BLaER1 (cell line): ENCODE data around the gene LRRC8D.
A peak's percentile ranks its signal among the peaks of the same experiment; 100 is the strongest.
"Not testable (repeated sequence)": the region's sequence is repeated elsewhere in the genome, so short reads cannot be mapped to it uniquely, and the experiment has no call there.

ENCODE experiments used
- H3K27ac ChIP-seq: shearing (Covaris generic); formaldehyde crosslinking; 2 replicates; pipeline ENCODE4 v1.8.1; 2022
- H3K27me3 ChIP-seq: shearing (Covaris generic); formaldehyde crosslinking; 2 replicates; pipeline ENCODE4 v1.8.1; 2022
- H3K36me3 ChIP-seq: shearing (Covaris generic); formaldehyde crosslinking; 2 replicates; pipeline ENCODE4 v1.8.1; 2022
- H3K4me1 ChIP-seq: shearing (Covaris generic); formaldehyde crosslinking; 2 replicates; pipeline ENCODE4 v1.8.1; 2022
- H3K4me2 ChIP-seq: shearing (Covaris generic); formaldehyde crosslinking; 2 replicates; pipeline ENCODE4 v1.8.1; 2022
- H3K4me3 ChIP-seq: shearing (Covaris generic); formaldehyde crosslinking; 2 replicates; pipeline ENCODE4 v1.8.1; 2022
- H3K9ac ChIP-seq: shearing (Covaris generic); formaldehyde crosslinking; 2 replicates; pipeline ENCODE4 v1.8.1; 2022
- H3K9me3 ChIP-seq: shearing (Covaris generic); formaldehyde crosslinking; 2 replicates; pipeline ENCODE4 v1.8.1; 2022
- H4K20me1 ChIP-seq: shearing (Covaris generic); formaldehyde crosslinking; 2 replicates; pipeline ENCODE4 v1.8.1; 2022
- Cebpa-rat ChIP-seq: shearing (Covaris generic); IDR thresholded peaks from 2 replicates; pipeline ENCODE4 v1.8.1; 2022

LRRC8D gene

GRCh38 chr1:89974256-89974655 lies 153.4 kb downstream of the LRRC8D start:
- Histone ChIP-seq H3K27me3 (no peaks in the 10 kb centered on the region), H3K9ac (no peak overlapping the region), H3K4me3 (no peak overlapping the region), H3K4me1 (no peaks in the 10 kb centered on the region), H3K36me3 (no peaks in the 10 kb centered on the region), H3K9me3 (no peaks in the 10 kb centered on the region; the same call in 1 of the 2 replicates), H4K20me1 (no peaks in the 10 kb centered on the region), H3K4me2 (no peak overlapping the region), H3K27ac (no peak overlapping the region)
- TF ChIP-seq Cebpa-rat: no peak

GRCh38 chr1:89974696-89975470 lies 154.1 kb downstream of the LRRC8D start:
- H3K4me3 ChIP-seq: no peak overlapping the region
- H3K4me1 ChIP-seq: no peaks in the 10 kb centered on the region
- H3K27ac ChIP-seq: no peak overlapping the region
- H3K36me3 ChIP-seq: no peaks in the 10 kb centered on the region
- no peak overlapping the region for H3K9ac ChIP-seq
- H4K20me1 ChIP-seq: no peaks in the 10 kb centered on the region
- H3K4me2 ChIP-seq: no peak overlapping the region
- no peaks in the 10 kb centered on the region; the same call in 1 of the 2 replicates for H3K9me3 ChIP-seq
- TF ChIP-seq Cebpa-rat: no peak
- H3K27me3 ChIP-seq: no peaks in the 10 kb centered on the region

- Histone ChIP-seq H3K9ac (no peak overlapping the region), H3K36me3 (no peaks in the 10 kb centered on the region), H3K4me1 (peaks cover 3% of the 10 kb centered on the region; the same call in 1 of the 2 replicates), H4K20me1 (no peaks in the 10 kb centered on the region), H3K4me2 (no peak overlapping the region), H3K27me3 (no peaks in the 10 kb centered on the region), H3K4me3 (no peak overlapping the region), H3K9me3 (no peaks in the 10 kb centered on the region; the same call in 1 of the 2 replicates), H3K27ac (no peak overlapping the region)
- TF ChIP-seq Cebpa-rat: no peak
These were observed 154.8 kb downstream of the LRRC8D start for GRCh38 chr1:89975540-89976125.

DNA sequence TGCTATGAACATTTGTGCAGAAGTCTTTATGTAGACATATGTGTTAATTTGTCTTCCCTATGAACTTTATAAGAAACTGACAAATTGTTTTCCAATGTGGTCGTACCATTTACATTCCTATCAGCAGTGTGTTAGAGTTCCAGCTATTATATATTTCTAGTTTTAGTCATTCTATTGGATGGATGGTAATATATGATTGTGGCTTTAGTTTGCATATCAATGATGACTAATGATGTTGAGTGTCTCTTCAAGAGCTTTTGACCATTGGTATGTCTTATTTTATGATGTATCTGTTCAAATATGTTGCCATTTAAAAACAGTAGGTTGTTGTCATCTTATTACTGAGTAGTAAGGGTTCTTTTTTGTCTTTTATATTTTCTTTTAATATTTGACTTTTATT lies 157.9 kb downstream of the LRRC8D start:
- Histone ChIP-seq H4K20me1 (no peaks in the 10 kb centered on the region), H3K27me3 (no peaks in the 10 kb centered on the region), H3K4me2 (no peak overlapping the region), H3K36me3 (no peaks in the 10 kb centered on the region), H3K4me3 (no peak overlapping the region), H3K9me3 (no peaks in the 10 kb centered on the region; the same call in 1 of the 2 replicates), H3K27ac (no peak overlapping the region), H3K9ac (no peak overlapping the region), H3K4me1 (peaks cover 7% of the 10 kb centered on the region; the same call in 1 of the 2 replicates)
- no peak for TF ChIP-seq Cebpa-rat

DNA sequence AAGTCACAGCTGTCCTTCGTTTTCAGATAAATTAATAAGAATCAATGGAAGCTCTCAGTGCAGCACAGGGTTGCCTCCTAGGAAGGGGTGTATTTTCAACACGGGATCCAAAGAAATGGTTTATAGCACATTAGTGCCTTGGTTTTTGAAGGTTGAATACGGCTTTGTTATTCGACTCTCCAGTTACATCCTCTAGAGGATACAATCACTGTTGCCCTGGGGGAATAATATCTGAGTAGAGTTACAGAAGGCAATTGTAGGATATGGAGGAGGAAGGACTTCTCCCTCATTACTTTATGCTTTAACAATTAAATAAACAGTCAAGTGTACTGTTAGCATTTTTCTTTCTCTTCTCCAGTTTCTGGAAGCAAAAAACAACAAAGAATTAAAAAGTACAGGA lies 159.8 kb downstream of the LRRC8D start:
- Histone ChIP-seq H3K9me3 (peaks cover 6% of the 10 kb centered on the region), H3K36me3 (no peaks in the 10 kb centered on the region), H3K27ac (no peak overlapping the region), H4K20me1 (no peaks in the 10 kb centered on the region), H3K4me1 (peaks cover 9% of the 10 kb centered on the region), H3K9ac (no peak overlapping the region), H3K27me3 (no peaks in the 10 kb centered on the region), H3K4me2 (no peak overlapping the region), H3K4me3 (no peak overlapping the region)
- no peak for TF ChIP-seq Cebpa-rat

- not testable (repeated sequence) for H3K27me3 ChIP-seq, H4K20me1 ChIP-seq, H3K4me3 ChIP-seq, H3K9ac ChIP-seq, H3K4me2 ChIP-seq, H3K27ac ChIP-seq, H3K36me3 ChIP-seq, H3K9me3 ChIP-seq
- peaks cover 24% of the 10 kb centered on the region for H3K4me1 ChIP-seq
These were observed 162.0 kb downstream of the LRRC8D start for GRCh38 chr1:89982846-89983245.

- H3K9ac ChIP-seq, H3K4me2 ChIP-seq, H3K4me3 ChIP-seq, H3K27ac ChIP-seq, H3K36me3 ChIP-seq, H3K27me3 ChIP-seq, H4K20me1 ChIP-seq, H3K9me3 ChIP-seq: not testable (repeated sequence)
- H3K4me1 ChIP-seq: peaks cover 24% of the 10 kb centered on the region
These were observed 163.8 kb downstream of the LRRC8D start for GRCh38 chr1:89984564-89985116.

GRCh38 chr1:89986020-89986419 lies 165.2 kb downstream of the LRRC8D start:
- no peak for TF ChIP-seq Cebpa-rat

More at GRCh38 chr1:89986020-89986419, 165.2 kb downstream of the LRRC8D start:
- H3K4me1 ChIP-seq: peaks cover 17% of the 10 kb centered on the region
- H3K27ac ChIP-seq: no peak overlapping the region
- H4K20me1 ChIP-seq: no peaks in the 10 kb centered on the region
- H3K4me3 ChIP-seq: no peak overlapping the region
- no peak overlapping the region for H3K9ac ChIP-seq
- H3K9me3 ChIP-seq: peaks cover 6% of the 10 kb centered on the region; the same call in 1 of the 2 replicates
- H3K27me3 ChIP-seq: no peaks in the 10 kb centered on the region
- H3K36me3 ChIP-seq: no peaks in the 10 kb centered on the region
- peak overlapping the region; percentile 17; the same call in 1 of the 2 replicates for H3K4me2 ChIP-seq
